Fibroblast of skin of left biceps (primary cell): ENCODE data around the gene CCKAR.
"Not testable (repeated sequence)": the region's sequence is repeated elsewhere in the genome, so short reads cannot be mapped to it uniquely, and the experiment has no call there.

Source experiments
- DNase-seq, 2 experiments: peaks; one replicate each; pipeline ENCODE4 v3.0.0-alpha.2; 2013; ENCODE audit warnings: low read depth in 2 of 2

CCKAR gene, protein sequence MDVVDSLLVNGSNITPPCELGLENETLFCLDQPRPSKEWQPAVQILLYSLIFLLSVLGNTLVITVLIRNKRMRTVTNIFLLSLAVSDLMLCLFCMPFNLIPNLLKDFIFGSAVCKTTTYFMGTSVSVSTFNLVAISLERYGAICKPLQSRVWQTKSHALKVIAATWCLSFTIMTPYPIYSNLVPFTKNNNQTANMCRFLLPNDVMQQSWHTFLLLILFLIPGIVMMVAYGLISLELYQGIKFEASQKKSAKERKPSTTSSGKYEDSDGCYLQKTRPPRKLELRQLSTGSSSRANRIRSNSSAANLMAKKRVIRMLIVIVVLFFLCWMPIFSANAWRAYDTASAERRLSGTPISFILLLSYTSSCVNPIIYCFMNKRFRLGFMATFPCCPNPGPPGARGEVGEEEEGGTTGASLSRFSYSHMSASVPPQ

DNA sequence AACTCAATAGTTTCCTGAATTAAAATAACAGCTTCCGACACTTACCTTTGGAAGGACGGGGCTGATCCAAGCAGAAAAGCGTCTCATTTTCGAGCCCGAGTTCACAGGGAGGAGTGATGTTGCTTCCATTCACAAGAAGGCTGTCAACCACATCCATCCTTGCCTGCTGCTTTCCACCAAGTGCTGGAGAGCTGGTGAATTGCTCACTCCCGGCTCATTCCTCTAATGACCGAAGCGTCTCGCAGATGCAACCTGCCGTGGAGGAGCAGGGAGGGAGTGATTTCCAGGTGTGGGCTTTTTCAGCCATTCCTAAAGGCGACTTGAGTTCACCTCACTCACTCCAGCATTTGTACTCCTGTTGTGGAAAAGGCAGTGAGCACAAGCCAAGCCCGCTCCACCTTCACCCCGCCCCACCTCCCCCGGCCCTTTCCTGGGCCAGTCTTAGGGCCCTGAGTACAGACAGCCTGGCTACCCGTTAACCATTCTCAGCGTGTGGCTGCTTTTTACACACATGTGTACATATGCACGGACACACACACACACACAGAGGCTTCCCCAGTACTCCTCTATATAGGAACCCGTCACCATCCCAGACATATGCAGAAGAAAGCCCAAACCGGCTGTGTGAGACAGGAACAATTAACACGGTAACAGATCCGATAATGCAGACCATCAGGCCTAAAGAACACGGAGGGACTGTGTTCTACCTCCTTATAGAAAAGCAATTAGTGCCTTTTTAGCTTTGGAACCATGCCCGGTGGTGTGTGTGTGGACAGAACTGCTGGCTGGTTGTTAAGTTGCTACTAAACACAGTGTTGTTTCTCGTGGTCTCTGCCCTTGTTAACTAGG is at the start of gene CCKAR:
Gene CCKAR, minus strand, starts transcription at position 374 of the 849 bp plus-strand sequence. Its CDS starts 217 bp downstream, at position 157.
- DNase-seq = no peak

DNA sequence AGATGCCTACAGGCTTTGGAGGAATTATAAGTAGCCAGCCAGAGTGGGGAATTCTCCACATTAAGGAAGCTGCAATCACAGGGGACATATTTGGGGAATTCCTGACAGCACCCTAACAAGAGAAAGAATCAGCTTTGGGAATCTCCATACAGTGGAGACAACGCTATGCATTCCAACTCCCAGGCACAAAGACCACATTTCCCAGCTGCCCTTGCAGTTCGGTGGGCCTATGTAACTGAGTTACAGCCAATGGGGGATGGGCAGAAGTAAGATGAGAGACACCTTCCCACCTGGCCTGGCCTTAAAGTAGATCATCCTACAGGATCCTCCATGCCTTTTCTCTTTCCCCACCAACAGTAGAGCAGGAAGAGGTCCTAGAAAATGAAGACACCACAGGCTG is 43.4 kb upstream of the CCKAR start:
- DNase-seq = no peak

DNA sequence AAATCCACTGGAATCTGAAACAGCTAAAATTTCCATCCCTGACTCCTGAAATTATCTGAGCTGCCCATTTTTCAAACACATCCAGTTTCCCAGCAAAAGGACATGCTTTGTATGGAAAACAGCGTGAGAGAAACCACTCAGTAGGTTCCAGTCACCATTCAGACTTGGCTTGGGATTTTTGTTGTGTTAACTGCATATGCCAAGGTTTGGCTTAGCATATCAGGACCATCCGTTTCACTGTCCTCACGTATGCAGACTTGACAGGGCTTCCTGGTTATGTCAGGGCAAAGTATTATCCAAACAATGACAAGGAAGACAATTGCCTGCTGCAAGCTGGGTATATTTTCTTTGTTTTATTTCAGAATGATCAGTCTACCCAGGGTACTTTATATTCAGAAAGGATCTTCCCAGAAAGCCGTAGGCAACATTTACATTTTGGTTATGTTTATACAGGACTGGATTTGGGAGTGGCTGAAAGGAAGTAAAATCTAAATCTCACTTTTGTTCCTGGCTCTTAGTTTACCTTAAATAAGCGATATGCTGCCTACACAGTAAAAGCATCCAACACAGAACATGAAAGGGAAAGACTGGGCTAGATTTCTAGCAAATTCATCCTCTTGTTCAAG is 41.3 kb upstream of the CCKAR start:
- DNase-seq = no peak

DNA sequence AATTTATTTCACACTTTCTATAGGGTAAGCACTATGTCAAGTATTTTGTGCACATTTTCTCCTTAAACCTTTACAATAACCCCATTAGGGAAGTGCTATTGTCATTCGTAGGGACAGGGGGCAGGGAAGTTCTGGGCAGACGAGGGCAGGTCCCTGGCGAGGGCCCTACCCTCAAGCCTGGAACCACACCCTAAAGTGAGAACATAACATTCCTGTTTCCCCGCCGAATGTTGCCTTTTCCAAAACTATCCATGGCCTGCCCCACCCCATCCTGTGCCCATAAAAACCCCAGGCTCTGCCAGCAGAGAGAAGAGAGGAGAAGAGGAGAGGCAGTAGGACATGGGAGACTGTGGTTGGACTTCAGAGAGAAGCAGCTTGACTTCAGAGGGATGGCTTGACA is 39.8 kb upstream of the CCKAR start:
- DNase-seq = no peak

DNA sequence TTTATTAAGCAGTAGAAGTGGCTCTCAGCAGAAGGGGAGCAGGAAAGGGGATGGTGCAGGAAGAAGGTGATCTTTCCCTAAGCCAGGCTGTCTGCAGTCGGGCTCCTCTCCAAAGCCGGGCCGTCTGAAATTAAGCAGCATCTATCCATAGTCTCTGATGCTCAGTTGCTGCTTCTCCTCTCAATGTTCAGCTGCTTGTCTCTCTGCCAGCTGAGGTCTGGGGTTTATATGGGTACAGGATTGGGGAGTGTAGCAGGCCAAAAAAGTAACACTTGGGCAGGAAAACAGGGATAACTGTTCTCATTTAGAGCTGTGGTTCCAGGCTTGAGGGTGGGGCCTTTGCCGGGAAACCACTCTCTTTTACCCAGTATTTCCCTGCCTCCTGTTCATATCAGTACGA is 39.2 kb upstream of the CCKAR start:
- no peak for DNase-seq

DNA sequence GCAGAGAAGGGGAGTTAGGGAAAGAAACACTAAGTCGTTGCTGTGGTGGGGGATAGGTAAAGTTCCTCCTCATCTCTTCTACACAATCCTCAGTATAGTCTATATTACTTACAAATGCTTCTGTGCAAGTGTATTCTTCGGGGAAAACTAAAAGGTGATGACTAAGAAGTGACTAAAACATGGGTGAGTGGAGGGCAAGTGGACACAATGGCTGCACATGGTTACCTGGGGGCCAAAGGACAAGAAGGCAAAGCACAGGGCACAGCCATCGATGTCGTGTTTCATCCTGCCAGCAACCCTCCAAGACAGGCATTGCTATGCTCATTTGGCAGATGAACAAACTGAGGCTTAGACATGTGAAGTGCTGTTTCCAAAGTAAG is 35.5 kb upstream of the CCKAR start:
- DNase-seq = no peak

DNA sequence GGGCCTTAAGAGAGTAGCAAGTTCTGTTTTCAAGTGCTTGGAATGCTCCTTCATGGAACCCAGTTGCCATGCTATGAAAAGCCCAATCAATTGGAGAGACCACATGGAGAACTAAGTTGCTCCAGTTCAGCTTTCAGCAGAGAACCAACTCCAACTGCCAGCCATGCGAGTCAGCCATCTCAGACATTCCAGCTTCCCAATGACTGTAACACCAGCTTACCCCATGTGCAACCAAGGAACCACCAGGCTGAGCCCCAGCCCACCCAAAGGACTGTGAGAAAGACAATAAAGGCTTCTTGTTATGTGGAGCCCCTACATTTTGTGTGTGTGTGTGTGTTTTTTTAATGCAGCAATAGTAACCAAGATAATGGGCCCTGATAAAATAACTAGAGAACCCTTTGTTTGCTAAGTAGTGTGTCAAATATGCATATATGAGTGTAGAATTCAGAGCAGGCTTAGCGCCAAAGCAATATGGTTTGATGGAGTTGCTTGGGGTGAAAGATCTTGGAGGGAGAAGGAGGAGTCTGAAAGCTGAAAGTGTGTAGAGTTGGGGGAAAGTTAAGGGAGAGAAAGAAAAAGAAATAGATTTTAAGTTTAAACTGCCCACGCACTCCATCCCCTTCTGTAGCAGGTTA is 35.0 kb upstream of the CCKAR start:
- DNase-seq = peak; percentile 16 to 19

DNA sequence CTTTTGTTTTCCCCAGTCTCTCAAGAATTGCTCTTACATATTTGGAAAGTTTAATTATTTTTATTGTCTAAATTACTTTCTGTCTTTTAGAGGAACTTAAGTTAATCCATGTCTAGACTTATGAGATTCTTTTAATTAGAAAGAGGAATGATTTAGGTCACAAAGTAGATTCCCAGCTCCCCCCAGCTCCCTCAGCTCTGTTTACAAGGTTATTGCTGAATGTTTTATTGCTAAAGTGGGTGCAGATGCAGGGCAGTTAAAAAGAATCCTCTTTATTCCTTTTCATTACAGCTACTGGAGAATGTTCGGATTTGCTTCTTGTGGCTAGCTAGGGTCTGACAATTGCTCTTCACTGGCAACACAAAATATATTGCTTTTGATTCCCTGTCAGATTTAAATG is 33.7 kb upstream of the CCKAR start:
- no peak for DNase-seq

DNA sequence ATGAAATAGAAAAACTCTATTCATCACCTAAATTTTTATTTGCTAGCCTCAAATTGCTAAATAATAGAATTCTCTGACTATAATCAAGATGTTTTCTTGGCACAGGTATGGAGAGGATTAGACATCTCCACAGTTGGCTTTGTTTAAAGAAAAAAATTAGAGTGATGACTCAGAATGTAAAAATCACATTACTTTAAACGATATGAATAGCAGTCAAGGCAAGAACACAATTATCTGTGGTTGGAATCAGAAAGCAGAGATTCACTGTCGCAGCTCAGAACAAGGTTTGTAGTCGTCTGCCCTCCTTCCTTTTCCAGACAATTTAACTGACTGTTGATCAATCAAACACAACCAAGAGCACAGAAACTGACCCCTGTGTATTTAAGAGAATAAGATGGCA is 32.2 kb upstream of the CCKAR start:
- peak; percentile 18 to 39 for DNase-seq

DNA sequence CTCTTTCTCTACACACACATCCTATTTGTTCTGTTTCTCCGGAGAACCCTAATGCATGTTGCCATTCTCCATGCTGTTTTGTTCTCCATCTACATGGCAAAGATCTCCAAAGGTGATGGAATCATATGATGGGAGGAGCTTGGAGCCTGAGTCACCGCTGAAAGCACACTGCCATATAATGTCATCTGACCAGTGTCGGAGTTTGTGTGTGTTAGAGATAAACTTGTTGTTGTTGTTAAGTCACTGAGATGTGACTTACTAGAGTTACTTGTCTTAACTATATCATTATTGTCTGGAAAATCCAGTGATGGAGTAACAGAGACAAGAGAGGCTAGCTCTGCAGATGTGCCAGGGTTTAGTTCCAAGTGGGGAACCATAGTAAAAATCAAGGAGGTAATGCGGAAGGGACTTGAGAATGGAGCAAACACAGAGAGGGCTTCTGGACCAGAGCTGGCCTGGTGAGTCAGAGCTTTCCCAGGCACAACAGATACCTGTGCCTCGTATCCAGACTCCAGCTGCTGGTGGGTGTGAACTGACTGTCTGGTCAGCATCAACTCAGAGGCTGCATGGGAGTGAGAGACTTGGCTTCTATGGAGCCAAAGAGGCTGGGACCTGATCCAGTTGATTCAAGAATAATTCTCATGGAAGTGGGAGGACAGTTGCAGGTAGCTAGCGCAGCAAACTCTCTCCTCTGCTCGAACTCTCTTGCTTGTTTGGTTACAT is 30.6 kb upstream of the CCKAR start:
- DNase-seq = no peak

DNA sequence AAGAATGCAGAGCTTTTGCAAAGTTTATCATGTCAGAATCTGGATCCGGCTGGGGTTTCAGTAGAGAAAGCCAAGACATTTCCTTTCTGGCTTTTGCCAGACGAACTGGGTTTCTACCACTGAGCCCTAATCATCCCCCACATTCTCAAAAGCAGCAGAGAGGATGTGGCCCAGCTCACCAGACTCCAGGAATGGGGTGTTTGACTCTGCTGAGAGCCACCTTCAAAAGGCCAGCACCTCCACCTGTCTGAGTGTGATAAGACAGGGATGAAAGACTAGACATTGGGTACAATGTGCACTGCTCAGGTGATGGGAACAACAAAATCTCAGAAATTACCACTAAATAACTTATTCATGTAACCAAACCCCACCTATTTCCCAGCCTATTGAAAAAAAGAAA is 25.7 kb upstream of the CCKAR start:
- no peak for DNase-seq

DNA sequence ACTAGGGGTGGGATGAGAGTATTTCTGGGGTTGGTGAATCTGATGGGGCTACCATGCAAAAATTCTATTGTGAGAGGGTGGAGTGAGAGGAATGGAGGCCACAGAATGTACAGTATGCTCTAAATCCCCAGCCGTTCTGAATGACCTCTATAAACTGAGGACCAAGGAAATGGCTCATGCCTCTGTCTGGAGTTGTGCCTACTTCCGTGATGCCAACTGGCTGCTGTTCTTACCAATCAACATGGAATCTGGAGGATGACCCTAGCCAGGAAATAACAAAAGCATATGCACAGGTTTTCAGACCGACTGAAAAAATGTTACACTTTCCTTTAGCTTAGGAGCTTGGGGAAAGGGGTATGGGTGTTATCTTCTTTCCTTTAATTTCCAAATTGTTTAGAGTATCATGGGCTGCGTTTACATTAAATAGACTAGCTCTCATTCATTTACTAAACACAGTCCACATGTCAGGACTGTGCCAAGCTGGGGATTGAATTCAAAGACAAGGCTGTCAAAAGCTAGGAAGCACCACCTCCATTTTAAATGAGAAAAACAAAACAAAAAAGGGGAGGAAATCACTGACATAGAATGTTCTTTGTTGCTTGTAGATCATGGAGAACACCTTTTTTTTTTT is 20.2 kb upstream of the CCKAR start:
- no peak for DNase-seq

DNA sequence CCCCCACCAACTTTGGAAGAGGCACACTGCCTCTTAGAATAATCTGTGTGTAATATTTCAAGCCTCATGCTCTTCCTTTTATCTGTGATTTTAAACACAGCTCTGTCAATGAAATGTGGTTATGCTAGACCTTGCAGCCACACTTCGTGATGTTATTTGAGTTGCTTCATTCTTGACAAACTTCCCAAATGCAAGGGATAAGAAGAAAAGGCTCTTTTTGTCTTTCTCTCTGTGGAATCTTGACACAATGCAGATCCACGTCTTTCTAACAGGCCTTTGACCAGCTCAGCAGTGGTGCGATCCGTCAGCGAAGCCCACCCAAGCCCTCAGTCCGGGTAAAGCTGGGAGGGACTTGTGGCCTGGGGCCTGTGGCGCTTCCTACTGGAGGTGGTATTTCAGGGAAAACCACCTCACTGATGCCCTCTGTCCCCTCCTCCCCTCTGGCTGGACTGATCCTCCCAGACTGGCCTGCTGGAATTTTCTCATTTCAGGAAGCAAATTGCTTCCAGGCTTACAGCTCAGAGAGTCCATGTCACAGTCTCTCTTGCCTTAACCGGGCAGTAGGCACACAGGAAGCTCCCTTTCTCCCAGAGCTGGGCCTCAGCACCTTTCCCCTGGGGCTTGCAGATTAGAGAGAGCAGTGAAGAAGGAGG is 19.5 kb upstream of the CCKAR start:
- DNase-seq = no peak

DNA sequence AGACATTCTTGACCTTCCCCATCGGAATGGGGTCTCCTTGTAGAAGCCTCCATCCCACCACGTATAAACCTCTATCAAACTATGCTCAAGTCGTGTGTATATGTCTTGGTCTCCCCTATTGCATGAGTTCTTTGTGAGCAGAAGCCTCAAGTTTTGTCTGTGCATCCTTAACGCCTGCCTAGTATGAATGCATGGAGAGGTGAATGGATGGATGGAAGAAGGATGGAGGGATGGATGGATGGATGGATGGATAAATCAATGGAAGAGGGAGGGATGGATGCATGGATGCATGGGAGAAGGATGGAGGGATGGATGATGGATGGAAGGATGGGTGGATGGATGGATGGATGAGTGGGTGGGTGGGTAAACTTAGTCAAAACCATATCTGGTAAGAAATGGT is 17.0 kb upstream of the CCKAR start:
- no peak for DNase-seq

DNA sequence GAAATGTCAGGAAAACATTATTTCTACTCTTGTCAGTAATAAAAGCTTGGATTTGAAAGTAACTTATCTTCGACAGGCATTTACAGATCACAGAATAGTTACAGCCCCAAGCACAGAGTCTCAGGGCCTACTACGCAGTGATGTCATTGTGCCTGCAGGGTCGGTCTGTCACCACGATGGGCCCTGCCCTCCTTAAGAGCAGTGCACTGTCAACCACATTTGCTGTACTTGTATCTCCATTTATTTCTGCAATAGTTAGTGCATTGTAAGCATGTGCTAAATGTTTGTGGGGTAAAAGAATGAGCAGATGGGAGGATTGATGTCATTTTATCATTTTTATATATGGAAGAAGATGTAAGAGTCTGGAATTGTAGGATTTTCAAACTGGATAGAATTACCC is 13.6 kb upstream of the CCKAR start:
- no peak for DNase-seq

DNA sequence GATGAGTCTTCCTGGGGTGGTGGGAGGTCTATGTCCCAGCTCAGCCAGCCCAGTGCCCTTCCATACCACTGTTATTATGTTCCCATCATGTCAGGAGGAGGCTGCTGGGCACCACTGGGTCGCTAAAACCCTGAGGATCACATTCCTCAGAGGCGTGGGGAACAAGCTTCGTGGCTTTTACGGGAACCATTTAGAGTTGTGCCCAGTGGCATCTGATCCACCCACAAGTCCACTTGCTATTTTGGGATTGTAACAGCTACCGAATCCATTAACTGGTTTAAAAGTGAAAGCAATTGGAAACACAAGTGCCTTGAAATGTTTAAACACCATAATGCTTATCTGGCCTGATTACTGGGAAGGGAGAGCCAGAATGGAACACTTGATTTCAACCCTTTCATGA is 13.1 kb upstream of the CCKAR start:
- DNase-seq = no peak

DNA sequence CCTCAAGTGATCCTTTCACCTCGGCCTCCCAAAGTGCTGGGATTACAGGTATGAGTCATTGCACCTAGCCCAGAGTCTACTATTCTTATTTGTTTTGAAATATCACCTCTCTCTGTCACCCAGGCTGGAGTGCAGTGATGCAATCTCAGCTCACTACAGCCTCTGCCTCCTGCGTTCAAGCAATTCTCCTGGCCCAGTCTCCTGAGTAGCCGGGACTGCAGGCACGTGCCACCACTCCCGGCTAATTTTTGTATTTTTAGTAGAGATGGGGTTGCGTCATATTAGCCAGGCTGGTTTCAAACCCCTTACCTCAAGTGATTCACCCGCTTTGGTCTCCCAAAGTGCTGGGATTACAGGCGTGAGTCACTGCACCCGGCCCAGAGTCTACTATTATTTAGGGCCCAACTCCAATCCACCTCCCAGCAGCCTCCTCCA is 10.3 kb upstream of the CCKAR start:
- not testable (repeated sequence) for DNase-seq

DNA sequence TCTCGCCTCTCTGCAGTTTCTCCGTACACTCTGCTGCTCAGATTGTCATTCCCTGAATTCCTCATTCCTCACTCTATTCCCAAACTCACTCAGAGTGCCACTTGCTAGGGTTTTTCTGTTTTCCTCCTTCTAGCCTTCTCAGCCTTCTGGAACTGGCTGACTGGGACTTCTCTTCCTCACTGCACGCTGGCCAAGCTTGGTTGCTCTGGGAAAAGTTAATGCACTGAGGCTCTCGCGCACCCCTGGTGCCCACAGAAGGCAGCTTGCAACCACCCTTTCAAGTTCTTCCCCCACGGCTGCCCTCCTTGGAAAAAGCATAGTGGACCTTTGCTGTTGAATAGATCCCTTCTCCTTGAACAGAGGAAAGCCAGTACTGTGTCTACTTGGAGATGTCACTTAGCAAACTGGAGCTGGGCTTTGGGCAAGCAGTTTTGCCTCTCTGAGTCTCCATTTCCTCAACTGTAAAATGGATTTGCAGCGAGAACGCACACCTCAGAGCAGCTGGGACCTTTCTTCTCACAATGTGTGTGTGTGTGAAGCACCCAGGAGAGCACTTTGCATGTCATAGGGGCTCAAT is 6.0 kb upstream of the CCKAR start:
- DNase-seq = no peak

DNA sequence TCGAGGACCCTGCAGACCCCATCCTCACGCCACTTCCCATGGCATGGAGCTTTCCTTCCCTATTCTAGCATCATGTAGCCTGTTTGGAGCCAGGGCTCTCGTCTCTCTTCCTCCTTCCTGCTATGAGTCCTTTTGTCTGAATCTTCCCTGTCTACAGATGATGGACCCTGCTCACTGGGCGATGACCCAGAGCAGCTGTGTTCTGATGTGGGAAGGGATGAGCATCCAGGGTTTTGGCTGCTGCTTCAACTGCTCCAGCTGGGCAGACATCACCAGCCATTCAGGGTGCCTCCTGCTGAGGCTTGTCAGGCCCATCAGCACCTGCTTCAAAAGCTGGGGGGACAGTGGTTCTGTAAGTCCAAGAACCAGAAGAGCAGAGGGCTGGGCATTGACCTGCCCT is 3.2 kb upstream of the CCKAR start:
- DNase-seq = no peak
